CD4-positive, alpha-beta T cell (primary cell): ENCODE data around the gene PIGU. TPM values are rescaled to one million over a fixed set of nuclear protein-coding genes. Genes with fewer than 3 reads are reported as not detected.
"Not testable (repeated sequence)": the region's sequence is repeated elsewhere in the genome, so short reads cannot be mapped to it uniquely, and the experiment has no call there.

ENCODE experiments used
- ATAC-seq: fragments of 200-7000 bp; cut with Tn5 transposase; one replicate; pipeline ENCODE4 v1.10.0; 2022; ENCODE audit warnings: mild to moderate bottlenecking; ENCODE audit not compliant: poor library complexity
- CTCF ChIA-PET: fragments of 350-600 bp; sonication (Branson Sonifier 250); formaldehyde crosslinking; loops from one replicate; lab custom pipeline; 2021; ENCODE audit warnings: antibody characterized with exemption, inconsistent platforms; lab: Charles Lee
- POLR2A ChIA-PET: fragments of 350-600 bp; sonication (Branson Sonifier 250); formaldehyde crosslinking; loops from one replicate; lab custom pipeline; 2021; ENCODE audit warnings: antibody characterized with exemption, inconsistent platforms; lab: Charles Lee
- DNase-seq, 14 experiments: peaks; one replicate each; pipeline ENCODE4 v3.0.0-alpha.2; 2013 to 2020; ENCODE audit warnings: mixed read lengths in 2 of 14
- H3K27ac ChIP-seq, 2 donors: one replicate each; pipeline versions ENCODE4 v1.5.1 to v1.7.0; 2013; ENCODE audit warnings: low read length in 2 of 2, low read depth in 1 of 2, mild to moderate bottlenecking in 1 of 2
- H3K27me3 ChIP-seq, 2 experiments: 1 replicate in 1 of 2; 2 replicates in 1 of 2; pipeline versions ENCODE4 v1.6.1 to v1.7.0; 2013; ENCODE audit warnings: low read length in 2 of 2, control low read depth in 1 of 2, mild to moderate bottlenecking in 1 of 2, moderate library complexity in 1 of 2; ENCODE audit not compliant: insufficient read depth in 2 of 2, control insufficient read depth in 1 of 2
- H3K36me3 ChIP-seq: one replicate; pipeline ENCODE4 v1.6.1; 2013; ENCODE audit warnings: low read length, control low read depth; ENCODE audit not compliant: insufficient read depth
- H3K4me1 ChIP-seq: one replicate; pipeline ENCODE4 v1.6.1; 2013; ENCODE audit warnings: low read length, control low read depth; ENCODE audit not compliant: insufficient read depth
- H3K4me3 ChIP-seq: one replicate; pipeline ENCODE4 v1.5.1; 2013; ENCODE audit warnings: mild to moderate bottlenecking, low read length, moderate library complexity
- H3K9me3 ChIP-seq, 2 experiments: 1 replicate in 1 of 2; 2 replicates in 1 of 2; pipeline versions ENCODE4 v1.6.1 to v1.7.0; 2013; ENCODE audit warnings: low read length in 2 of 2, mild to moderate bottlenecking in 2 of 2, control low read depth in 1 of 2, moderate library complexity in 1 of 2; ENCODE audit not compliant: control insufficient read depth in 1 of 2, insufficient read depth in 1 of 2
- H3K27ac Mint-ChIP-seq: one replicate; pipeline ENCODE4 v1.8.0; 2020; ENCODE audit warnings: mixed read lengths
- H3K27me3 Mint-ChIP-seq: one replicate; pipeline ENCODE4 v1.8.0; 2021; ENCODE audit warnings: mixed read lengths
- H3K36me3 Mint-ChIP-seq: one replicate; pipeline ENCODE4 v1.8.0; 2021; ENCODE audit warnings: low read depth, mixed read lengths
- H3K4me1 Mint-ChIP-seq: one replicate; pipeline ENCODE4 v1.8.0; 2021; ENCODE audit warnings: low read depth, mixed read lengths
- H3K4me3 Mint-ChIP-seq: one replicate; pipeline ENCODE4 v1.8.0; 2020; ENCODE audit warnings: mild to moderate bottlenecking, mixed read lengths
- H3K9me3 Mint-ChIP-seq: one replicate; pipeline ENCODE4 v1.8.0; 2020; ENCODE audit warnings: mixed read lengths
- CTCF ChIP-seq: fragments of 200-600 bp; IDR thresholded peaks from one replicate; pipeline ENCODE4 v1.8.0; 2022; ENCODE audit warnings: antibody characterized with exemption, mild to moderate bottlenecking
- intact Hi-C, 2 experiments: fragments of 100-400 bp; cut with DNase I in 1 of 2; cut with micrococcal nuclease in 1 of 2; formaldehyde crosslinking; loops; one replicate each; pipeline versions ENCODE4 v1.15.1 to v1.9.0; 2023 to 2025; cut with DNase I, micrococcal nuclease
- total RNA-seq, 174 experiments: library from RNA in 2 of 174; stranded (reverse) in 2 of 174; gene quantifications; one replicate each; pipeline ENCODE4 v1.2.3 and lab custom pipeline; 2021 to 2026

The PIGU gene
- total RNA-seq, 2 experiments from 2014 or later = 4.6 to 5.5 TPM

- Mint-ChIP-seq H3K4me3 (no peak overlapping the region), H3K4me1 (no peaks in the 10 kb centered on the region), H3K9me3 (no peaks in the 10 kb centered on the region), H3K36me3 (peaks cover 80% of the 10 kb centered on the region), H3K27ac (no peak overlapping the region), H3K27me3 (no peaks in the 10 kb centered on the region)
- no peak overlapping the region for H3K4me3 ChIP-seq
- ATAC-seq = no peak
- ChIA-PET CTCF (no interaction called here), POLR2A (no interaction called here)
- H3K27ac ChIP-seq = no peak overlapping the region
- no peaks in the 10 kb centered on the region for H3K27me3 ChIP-seq
- no peaks in the 10 kb centered on the region for H3K4me1 ChIP-seq
- H3K9me3 ChIP-seq = no peaks in the 10 kb centered on the region
- no peak for TF ChIP-seq CTCF
- intact Hi-C loops = no loop called here
- peaks cover 31% of the 10 kb centered on the region for H3K36me3 ChIP-seq
- DNase-seq = no peak
Measured at GRCh38 chr20:34615477-34615876, 61.4 kb downstream of the PIGU start.

GRCh38 chr20:34611976-34612375 lies 64.9 kb downstream of the PIGU start:
- H3K27ac ChIP-seq, H3K4me1 Mint-ChIP-seq, H3K4me3 Mint-ChIP-seq, H3K27me3 Mint-ChIP-seq, POLR2A ChIA-PET, H3K27ac Mint-ChIP-seq, H3K4me3 ChIP-seq, intact Hi-C loops, H3K4me1 ChIP-seq, H3K9me3 ChIP-seq, ATAC-seq, H3K27me3 ChIP-seq, DNase-seq, CTCF ChIA-PET, H3K9me3 Mint-ChIP-seq: not testable (repeated sequence)
- H3K36me3 Mint-ChIP-seq = peaks cover 70% of the 10 kb centered on the region
- peaks cover 28% of the 10 kb centered on the region for H3K36me3 ChIP-seq

GRCh38 chr20:34607066-34607465 lies 69.8 kb downstream of the PIGU start:
- ATAC-seq (no peak), DNase-seq (no peak)
- no peaks in the 10 kb centered on the region for H3K27me3 ChIP-seq
- ChIA-PET POLR2A (no interaction called here), CTCF (no interaction called here)
- H3K27ac ChIP-seq = no peak overlapping the region
- Mint-ChIP-seq H3K4me1 (no peaks in the 10 kb centered on the region), H3K9me3 (no peaks in the 10 kb centered on the region), H3K27ac (no peak overlapping the region), H3K4me3 (no peak overlapping the region), H3K27me3 (no peaks in the 10 kb centered on the region), H3K36me3 (peaks cover 39% of the 10 kb centered on the region)
- H3K36me3 ChIP-seq = peaks cover 6% of the 10 kb centered on the region
- TF ChIP-seq CTCF = no peak
- H3K4me1 ChIP-seq = no peaks in the 10 kb centered on the region
- H3K9me3 ChIP-seq = no peaks in the 10 kb centered on the region
- no peak overlapping the region for H3K4me3 ChIP-seq
- intact Hi-C loops = no loop called here

DNA sequence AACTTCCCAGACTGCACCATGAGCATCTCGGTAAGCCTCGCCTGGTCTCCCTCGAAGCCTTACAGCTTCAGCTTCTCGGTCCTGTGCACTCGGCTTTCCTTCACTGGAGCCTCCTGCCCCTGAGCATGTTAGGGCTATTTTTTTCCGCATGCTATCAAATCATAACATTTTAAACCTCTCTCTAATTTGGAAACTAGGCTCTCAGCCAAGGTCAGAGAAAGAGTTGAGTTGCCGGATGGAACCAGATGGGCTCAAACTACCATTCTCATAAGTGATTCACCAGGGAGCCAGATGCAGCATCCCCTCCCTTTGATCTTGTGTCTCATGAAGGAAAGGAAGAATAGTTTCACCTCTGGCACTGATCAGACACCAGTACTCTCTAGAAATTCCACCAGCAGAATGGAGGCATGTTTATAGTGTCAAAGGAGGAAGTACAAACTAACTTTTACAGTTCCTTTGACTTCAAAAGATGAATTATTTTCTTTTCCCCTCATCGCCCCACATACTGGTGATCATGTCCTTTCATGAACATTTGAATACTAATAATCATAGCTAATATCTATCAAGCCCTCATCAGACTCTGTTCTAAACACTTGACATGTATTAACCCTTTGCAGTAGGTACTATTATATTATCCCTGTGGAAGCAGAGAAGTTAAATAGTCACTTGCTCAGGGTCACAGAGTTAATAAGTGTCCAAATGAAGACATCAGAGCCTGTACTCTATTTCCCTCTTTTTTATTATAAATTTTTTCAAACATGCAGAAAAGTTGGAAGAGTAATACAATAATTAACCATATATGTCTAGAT lies 71.7 kb downstream of the PIGU start:
- CTCF ChIA-PET = no interaction called here
- no peak overlapping the region for H3K4me3 Mint-ChIP-seq
- intact Hi-C loops = no loop called here
- H3K4me3 ChIP-seq = no peak overlapping the region
- H3K36me3 Mint-ChIP-seq = peaks cover 29% of the 10 kb centered on the region
- no peak overlapping the region for H3K27ac ChIP-seq
- no peak for DNase-seq
- no peaks in the 10 kb centered on the region for H3K9me3 ChIP-seq
- no peak for TF ChIP-seq CTCF
- no peaks in the 10 kb centered on the region for H3K4me1 ChIP-seq
- no peaks in the 10 kb centered on the region for H3K27me3 Mint-ChIP-seq
- H3K4me1 Mint-ChIP-seq = no peaks in the 10 kb centered on the region
- H3K9me3 Mint-ChIP-seq = no peaks in the 10 kb centered on the region
- H3K27ac Mint-ChIP-seq = no peak overlapping the region
- no peak for ATAC-seq
- peaks cover 5% of the 10 kb centered on the region for H3K36me3 ChIP-seq
- H3K27me3 ChIP-seq = no peaks in the 10 kb centered on the region
- POLR2A ChIA-PET = no interaction called here
